HepG2 (cell line): ENCODE results near the gene HTRA2. TPM values are rescaled to one million over a fixed set of nuclear protein-coding genes. Genes with fewer than 3 reads are reported as not detected.

Experiments
- AGO1 ChIP-seq: fragments of 200-400 bp; formaldehyde crosslinking; IDR thresholded peaks from 2 replicates; pipeline ENCODE4 v1.6.1; 2017; ENCODE audit warnings: mild to moderate bottlenecking, low read depth, low read length, moderate library complexity; ENCODE audit not compliant: poor library complexity, severe bottlenecking
- DMAP1 ChIP-seq: IDR thresholded peaks from 2 replicates; pipeline ENCODE4 v1.6.1; 2016
- HNRNPK ChIP-seq: fragments of 200-400 bp; formaldehyde crosslinking; IDR thresholded peaks from 2 replicates; pipeline ENCODE4 v1.6.1; 2018; ENCODE audit warnings: low read length, low read depth, moderate library complexity, mild to moderate bottlenecking; ENCODE audit not compliant: poor library complexity, severe bottlenecking
- KAT8 ChIP-seq: IDR thresholded peaks from 2 replicates; pipeline ENCODE4 v1.6.1; 2016; ENCODE audit warnings: missing genetic modification reagents, missing compliant biosample characterization
- NCOR1 ChIP-seq: fragments of 200-600 bp; sonication (generic); IDR thresholded peaks from 2 replicates; pipeline ENCODE4 v1.7.0; 2017; ENCODE audit warnings: antibody characterized with exemption, low read length, borderline replicate concordance
- NFE2 ChIP-seq: sonication (generic); formaldehyde crosslinking; IDR thresholded peaks from 2 replicates; pipeline ENCODE4 v1.4.0; 2020; ENCODE audit warnings: missing genetic modification reagents
- POLR2G ChIP-seq: fragments of 200-400 bp; formaldehyde crosslinking; IDR thresholded peaks from 2 replicates; pipeline ENCODE4 v1.6.1; 2018; ENCODE audit warnings: mild to moderate bottlenecking, low read depth, low read length, moderate library complexity
- SIN3B ChIP-seq: fragments of 150-350 bp; IDR thresholded peaks from 2 replicates; pipeline ENCODE4 v1.6.1; 2014; ENCODE audit warnings: low read length
- TBP ChIP-seq: sonication (generic); formaldehyde crosslinking; IDR thresholded peaks from 2 replicates; pipeline ENCODE4 v1.5.0; 2020; ENCODE audit warnings: missing genetic modification reagents
- TEAD3 ChIP-seq: optimal IDR thresholded peaks from 2 replicates; pipeline ENCODE3; 2016; ENCODE audit warnings: borderline replicate concordance
- TRIM24 ChIP-seq: sonication (generic); formaldehyde crosslinking; IDR thresholded peaks from 2 replicates; pipeline ENCODE4 v1.8.0; 2022; ENCODE audit warnings: mild to moderate bottlenecking, missing genetic modification reagents
- ZBTB20 ChIP-seq: sonication (generic); formaldehyde crosslinking; IDR thresholded peaks from 2 replicates; pipeline ENCODE4 v1.8.1; 2023; ENCODE audit warnings: missing genetic modification reagents, low read depth, mild to moderate bottlenecking, borderline replicate concordance
- ZNF205 ChIP-seq: IDR thresholded peaks from 2 replicates; pipeline ENCODE4 v1.6.1; 2018; ENCODE audit warnings: missing biosample characterization, missing genetic modification reagents
- ZNF296 ChIP-seq: sonication (generic); formaldehyde crosslinking; conservative IDR thresholded peaks from 2 replicates; pipeline ENCODE4 v1.5.0; 2020; ENCODE audit warnings: mild to moderate bottlenecking, missing genetic modification reagents
- ZNF335 ChIP-seq: sonication (generic); formaldehyde crosslinking; IDR thresholded peaks from 2 replicates; pipeline ENCODE4 v1.4.0; 2020; ENCODE audit warnings: missing genetic modification reagents
- ZNF484 ChIP-seq: sonication (generic); formaldehyde crosslinking; IDR thresholded peaks from 2 replicates; pipeline ENCODE4 v1.5.1; 2020; ENCODE audit warnings: mild to moderate bottlenecking, low read depth, missing genetic modification reagents, borderline replicate concordance
- ZNF777 ChIP-seq: sonication (generic); formaldehyde crosslinking; IDR thresholded peaks from 2 replicates; pipeline ENCODE4 v1.4.0; 2020; ENCODE audit warnings: missing genetic modification reagents
- ZSCAN22 ChIP-seq: sonication (generic); formaldehyde crosslinking; IDR thresholded peaks from 2 replicates; pipeline ENCODE4 v1.4.0; 2020; ENCODE audit warnings: mild to moderate bottlenecking, missing genetic modification reagents
- polyA plus RNA-seq, 8 experiments: library from polyadenylated mRNA; depleted of rRNA in 3 of 8; stranded (reverse) in 7 of 8; unstranded in 1 of 8; fragments of >200 nt; fragmentation: Illumina TruSeq in 4 of 8; extraction: Trizol in 4 of 8; gene quantifications; 2 replicates each; pipeline versions ENCODE4 v1.2.1 to v1.2.3, GENCODE V29; 2011 to 2016; ENCODE audit warnings: low read depth in 4 of 8, missing spikeins in 1 of 8, mixed read lengths in 1 of 8; ENCODE audit not compliant: insufficient read depth in 1 of 8
- total RNA-seq, 5 experiments: library from RNA; depleted of rRNA; stranded (reverse); fragments of >200 nt; fragmentation: Illumina TruSeq; extraction: Trizol; gene quantifications; 2 replicates each; pipeline ENCODE4 v1.2.3, GENCODE V29; 2016; ENCODE audit warnings: low read depth in 1 of 5
- TF ChIP-seq, protein P1 (sequence below): sonication (generic); formaldehyde crosslinking; IDR thresholded peaks from 2 replicates; pipeline ENCODE4 v1.5.0; 2020; ENCODE audit warnings: mild to moderate bottlenecking, missing genetic modification reagents, borderline replicate concordance
- TF ChIP-seq, protein P2 (sequence below): sonication (generic); formaldehyde crosslinking; IDR thresholded peaks from 2 replicates; pipeline ENCODE4 v1.5.0; 2020; ENCODE audit warnings: missing genetic modification reagents
- TF ChIP-seq, protein P3 (sequence below): sonication (generic); formaldehyde crosslinking; conservative IDR thresholded peaks from 2 replicates; pipeline ENCODE4 v1.4.0; 2020; ENCODE audit warnings: missing genetic modification reagents
- TF ChIP-seq, protein P4 (sequence below): sonication (generic); formaldehyde crosslinking; IDR thresholded peaks from 2 replicates; pipeline ENCODE4 v1.4.0; 2020; ENCODE audit warnings: missing genetic modification reagents, low read depth, mild to moderate bottlenecking, borderline replicate concordance
- TF ChIP-seq, protein P5 (sequence below): sonication (generic); formaldehyde crosslinking; IDR thresholded peaks from 2 replicates; pipeline ENCODE4 v1.5.0; 2020; ENCODE audit warnings: missing genetic modification reagents

Gene HTRA2
- total and polyA plus RNA-seq, 2 of the 13 experiments (the other 11 are each of a cell fraction or from before 2014, with no cell fraction given), result 47.7 to 50.3 TPM

DNA sequence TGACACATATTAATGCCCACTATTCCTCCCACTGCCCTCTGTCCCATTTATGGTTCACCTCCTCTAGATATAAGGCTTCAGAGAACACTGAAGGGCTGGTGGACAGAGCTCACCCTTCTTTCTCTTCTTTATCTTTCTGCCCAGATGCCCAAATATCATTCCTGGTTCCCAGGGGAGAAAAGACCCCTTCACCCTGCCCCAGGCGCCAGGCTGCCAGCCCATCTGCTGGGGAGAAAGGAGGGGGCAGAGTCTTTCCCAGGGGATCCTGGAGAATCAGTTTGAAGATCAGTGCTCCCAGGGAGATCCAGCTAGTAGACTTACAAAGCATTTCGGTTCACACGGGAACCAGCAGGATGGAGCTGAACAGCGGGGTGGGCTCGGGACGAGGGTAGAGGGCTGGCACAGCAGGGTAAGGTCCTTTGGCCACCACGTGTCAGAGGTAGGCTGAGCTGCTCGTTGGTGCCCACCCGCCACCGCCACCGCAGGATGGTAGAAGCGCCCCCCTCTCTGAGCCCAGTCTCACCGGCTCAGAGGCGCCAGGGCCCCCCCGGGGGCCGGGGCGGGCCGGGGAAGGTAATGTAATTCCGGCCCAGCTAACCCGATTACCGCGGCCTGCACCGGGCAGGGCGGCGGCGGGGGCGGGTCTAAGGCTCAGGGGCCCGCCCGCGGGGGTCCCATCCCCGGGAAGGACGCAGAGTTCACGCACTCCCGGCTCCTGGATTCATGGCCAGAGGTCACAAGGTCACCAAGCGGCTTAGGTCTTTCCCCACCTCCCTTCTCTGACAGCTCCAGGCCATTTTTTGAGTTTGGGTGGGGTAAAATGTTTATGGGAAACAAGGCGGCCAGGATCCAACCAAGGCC, 16.8 kb upstream of the HTRA2 start (continued):
- TF ChIP-seq, protein P1, sequence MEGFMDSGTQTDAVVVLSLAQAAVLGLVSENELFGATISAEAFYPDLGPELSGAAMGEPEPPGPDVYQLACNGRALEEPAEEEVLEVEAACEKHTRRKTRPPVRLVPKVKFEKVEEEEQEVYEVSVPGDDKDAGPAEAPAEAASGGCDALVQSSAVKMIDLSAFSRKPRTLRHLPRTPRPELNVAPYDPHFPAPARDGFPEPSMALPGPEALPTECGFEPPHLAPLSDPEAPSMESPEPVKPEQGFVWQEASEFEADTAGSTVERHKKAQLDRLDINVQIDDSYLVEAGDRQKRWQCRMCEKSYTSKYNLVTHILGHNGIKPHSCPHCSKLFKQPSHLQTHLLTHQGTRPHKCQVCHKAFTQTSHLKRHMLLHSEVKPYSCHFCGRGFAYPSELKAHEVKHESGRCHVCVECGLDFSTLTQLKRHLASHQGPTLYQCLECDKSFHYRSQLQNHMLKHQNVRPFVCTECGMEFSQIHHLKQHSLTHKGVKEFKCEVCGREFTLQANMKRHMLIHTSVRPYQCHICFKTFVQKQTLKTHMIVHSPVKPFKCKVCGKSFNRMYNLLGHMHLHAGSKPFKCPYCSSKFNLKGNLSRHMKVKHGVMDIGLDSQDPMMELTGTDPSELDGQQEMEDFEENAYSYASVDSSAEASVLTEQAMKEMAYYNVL (CRISPR knock-in tag), result no peak
- TF ChIP-seq ZNF777 (no peak), SIN3B (no peak), ZNF205 (CRISPR knock-in tag) (no peak), ZNF335 (no peak), ZNF296 (CRISPR knock-in tag) (no peak), AGO1 (peak; percentile 87), KAT8 (CRISPR knock-in tag) (0 out of 2 replicates have a peak, but pooled peaks have one; percentile 55), TEAD3 (CRISPR knock-in tag) (peak; percentile 7), HNRNPK (no peak), DMAP1 (CRISPR knock-in tag) (no peak), NCOR1 (no peak), ZSCAN22 (CRISPR knock-in tag) (no peak), TRIM24 (CRISPR knock-in tag) (no peak), ZNF484 (CRISPR knock-in tag) (no peak), POLR2G (peak; percentile 67), TBP (CRISPR knock-in tag) (no peak), ZBTB20 (peak; percentile 43; the same call in 1 of the 2 replicates), NFE2 (CRISPR knock-in tag) (no peak)
- TF ChIP-seq, protein P2, sequence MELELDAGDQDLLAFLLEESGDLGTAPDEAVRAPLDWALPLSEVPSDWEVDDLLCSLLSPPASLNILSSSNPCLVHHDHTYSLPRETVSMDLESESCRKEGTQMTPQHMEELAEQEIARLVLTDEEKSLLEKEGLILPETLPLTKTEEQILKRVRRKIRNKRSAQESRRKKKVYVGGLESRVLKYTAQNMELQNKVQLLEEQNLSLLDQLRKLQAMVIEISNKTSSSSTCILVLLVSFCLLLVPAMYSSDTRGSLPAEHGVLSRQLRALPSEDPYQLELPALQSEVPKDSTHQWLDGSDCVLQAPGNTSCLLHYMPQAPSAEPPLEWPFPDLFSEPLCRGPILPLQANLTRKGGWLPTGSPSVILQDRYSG, result no peak
- TF ChIP-seq, protein P3, sequence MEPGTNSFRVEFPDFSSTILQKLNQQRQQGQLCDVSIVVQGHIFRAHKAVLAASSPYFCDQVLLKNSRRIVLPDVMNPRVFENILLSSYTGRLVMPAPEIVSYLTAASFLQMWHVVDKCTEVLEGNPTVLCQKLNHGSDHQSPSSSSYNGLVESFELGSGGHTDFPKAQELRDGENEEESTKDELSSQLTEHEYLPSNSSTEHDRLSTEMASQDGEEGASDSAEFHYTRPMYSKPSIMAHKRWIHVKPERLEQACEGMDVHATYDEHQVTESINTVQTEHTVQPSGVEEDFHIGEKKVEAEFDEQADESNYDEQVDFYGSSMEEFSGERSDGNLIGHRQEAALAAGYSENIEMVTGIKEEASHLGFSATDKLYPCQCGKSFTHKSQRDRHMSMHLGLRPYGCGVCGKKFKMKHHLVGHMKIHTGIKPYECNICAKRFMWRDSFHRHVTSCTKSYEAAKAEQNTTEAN, result no peak
- TF ChIP-seq, protein P4, sequence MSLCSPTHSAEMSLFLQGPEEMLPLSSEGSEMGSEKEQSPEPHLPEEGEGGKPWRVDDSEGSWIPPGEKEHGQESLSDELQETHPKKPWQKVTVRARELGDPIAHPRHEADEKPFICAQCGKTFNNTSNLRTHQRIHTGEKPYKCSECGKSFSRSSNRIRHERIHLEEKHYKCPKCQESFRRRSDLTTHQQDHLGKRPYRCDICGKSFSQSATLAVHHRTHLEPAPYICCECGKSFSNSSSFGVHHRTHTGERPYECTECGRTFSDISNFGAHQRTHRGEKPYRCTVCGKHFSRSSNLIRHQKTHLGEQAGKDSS (CRISPR knock-in tag), result peak; percentile 25; the same call in 1 of the 2 replicates
- TF ChIP-seq, protein P5, sequence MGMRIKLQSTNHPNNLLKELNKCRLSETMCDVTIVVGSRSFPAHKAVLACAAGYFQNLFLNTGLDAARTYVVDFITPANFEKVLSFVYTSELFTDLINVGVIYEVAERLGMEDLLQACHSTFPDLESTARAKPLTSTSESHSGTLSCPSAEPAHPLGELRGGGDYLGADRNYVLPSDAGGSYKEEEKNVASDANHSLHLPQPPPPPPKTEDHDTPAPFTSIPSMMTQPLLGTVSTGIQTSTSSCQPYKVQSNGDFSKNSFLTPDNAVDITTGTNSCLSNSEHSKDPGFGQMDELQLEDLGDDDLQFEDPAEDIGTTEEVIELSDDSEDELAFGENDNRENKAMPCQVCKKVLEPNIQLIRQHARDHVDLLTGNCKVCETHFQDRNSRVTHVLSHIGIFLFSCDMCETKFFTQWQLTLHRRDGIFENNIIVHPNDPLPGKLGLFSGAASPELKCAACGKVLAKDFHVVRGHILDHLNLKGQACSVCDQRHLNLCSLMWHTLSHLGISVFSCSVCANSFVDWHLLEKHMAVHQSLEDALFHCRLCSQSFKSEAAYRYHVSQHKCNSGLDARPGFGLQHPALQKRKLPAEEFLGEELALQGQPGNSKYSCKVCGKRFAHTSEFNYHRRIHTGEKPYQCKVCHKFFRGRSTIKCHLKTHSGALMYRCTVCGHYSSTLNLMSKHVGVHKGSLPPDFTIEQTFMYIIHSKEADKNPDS (CRISPR knock-in tag), result no peak
